Measurements from ENCODE around the gene PARP1. TPM values are rescaled to one million over a fixed set of nuclear protein-coding genes. Genes with fewer than 3 reads are reported as not detected.
"Not testable (repeated sequence)": the region's sequence is repeated elsewhere in the genome, so short reads cannot be mapped to it uniquely, and the experiment has no call there.

Gene PARP1
- total RNA-seq, 1 experiment from 2014 or later: 140 TPM

DNA sequence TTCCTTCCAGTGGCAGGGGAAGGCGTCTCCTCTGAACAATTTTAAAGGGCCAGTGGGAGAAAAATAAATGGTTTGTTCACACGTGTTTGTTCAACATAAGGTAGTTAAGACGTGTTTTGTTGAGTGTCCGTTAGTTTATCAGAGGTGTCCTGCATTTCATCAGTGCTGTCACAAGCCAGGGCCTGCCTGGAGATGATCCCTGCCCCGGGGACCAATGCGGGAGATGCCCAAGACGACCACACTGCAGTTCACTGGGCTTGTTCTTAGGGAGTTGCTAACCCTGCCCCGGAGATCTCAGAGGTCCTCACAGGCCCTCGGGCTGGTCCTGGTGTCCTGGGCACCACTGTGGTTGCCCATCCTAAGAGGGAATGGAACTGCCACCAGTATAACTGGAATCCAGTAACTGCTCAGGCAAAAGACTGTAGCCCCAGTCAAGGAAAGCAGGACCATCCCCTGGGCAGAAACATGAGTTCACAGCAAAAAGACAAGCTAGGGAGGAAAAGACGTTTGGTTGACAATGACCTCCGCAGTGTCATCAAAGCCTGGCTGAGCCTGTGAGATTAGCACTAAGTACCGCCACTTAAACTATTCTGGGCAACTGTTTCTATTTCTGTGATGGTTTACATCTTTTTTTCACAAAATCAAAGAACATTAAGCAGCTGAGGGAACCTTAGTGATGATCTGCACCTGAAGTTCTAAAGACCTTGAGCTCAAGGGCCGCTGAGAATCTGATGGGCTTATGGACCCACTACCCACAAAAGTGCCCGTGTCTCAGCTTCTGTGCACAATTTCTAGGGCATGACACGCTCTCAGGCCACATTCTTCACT is 54.0 kb downstream of the PARP1 start:
- no peak for DNase-seq (ENCODE audit: low spot score)

DNA sequence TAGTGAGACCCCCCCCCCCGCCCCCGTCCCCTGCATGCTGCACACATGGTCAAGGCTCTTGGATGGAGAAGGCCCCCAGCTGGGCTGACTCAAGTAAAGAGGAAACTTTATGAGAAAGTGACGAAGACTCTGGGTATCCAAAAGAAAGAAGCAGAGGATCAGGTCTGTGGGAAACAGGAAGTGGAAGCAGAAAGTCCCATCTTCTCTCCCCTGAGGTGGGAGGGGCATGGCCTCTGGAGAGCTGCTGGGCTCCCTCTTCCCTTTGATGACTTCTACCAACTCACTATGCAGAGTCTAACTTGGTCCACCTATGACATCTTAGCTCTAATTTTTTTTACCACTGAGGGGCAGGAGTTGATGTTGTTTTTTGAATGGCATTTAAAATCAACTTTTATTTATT is 56.2 kb downstream of the PARP1 start:
- no peak for DNase-seq (ENCODE audit: low spot score)

DNA sequence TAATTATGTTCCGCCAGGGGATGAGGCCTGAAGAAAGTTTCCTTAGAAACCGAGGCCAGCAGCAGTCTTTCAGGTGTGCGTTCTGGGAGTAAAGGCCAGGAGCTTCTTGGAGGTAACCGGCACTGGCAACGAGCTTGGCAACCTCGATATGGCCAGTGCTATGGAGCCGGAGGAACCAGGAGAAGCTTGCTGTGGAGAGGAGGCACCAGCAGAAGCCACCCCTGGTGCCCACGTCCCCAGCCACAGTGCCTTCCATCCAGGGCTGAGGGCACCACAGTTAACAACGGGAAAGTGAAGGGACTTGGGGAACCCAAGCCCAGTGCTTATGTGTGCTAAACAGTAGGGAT is 57.4 kb downstream of the PARP1 start:
- no peak for DNase-seq (ENCODE audit: low spot score)

DNA sequence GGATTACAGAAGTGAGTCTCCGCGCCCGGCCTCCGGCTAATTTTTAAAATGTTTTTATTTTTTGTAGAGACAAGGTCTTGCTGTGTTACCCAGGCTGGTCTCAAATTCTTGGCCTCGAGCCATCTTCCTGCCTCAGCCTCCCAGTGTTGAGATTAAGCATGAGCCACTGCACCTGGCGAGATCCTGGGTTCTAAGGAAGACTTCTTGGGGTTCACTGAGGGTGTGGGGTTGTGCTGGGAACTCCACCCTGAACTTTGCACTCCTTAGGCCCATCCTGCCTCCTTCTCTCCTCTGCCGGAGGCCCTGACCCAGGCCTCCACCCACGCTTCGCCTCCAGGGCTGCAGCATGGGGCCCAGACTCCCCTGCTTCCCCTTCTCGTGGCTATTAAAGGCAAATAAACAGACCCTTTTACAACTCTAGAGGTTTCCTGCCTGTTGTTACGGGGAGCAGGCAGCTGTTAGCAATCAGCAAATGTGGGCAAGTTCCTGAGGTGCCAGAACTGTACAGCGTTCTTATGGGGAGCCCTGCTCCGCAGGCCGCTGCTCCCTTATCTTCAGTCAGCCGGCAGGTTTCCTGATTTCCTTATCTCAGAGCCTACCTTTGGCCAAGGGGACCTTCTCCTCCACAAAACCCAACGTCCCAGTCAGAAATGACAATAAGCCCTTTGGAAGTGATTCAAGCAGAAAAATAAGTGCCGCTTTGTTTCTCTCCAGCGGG is 57.9 kb downstream of the PARP1 start:
- no peak for DNase-seq (ENCODE audit: low spot score)

DNA sequence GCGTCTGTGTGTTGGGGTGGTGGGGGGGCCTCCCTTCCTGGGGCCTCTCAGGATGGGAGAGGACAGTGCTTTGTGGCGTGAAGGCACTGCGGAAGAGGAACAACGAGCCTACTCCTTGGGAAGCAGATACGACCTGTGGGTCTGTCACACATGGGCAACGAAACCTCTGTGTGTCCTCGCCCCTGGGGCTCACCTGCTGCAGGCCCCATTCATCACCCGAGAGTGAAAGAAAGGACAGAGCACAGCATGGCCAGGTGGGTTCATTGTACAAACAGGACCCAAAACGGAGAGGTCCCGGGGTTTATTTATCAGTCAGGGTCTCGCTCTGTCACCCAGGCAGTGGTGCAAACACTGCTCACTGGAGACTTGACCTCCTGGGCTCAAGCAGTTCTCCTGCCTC is 58.8 kb downstream of the PARP1 start:
- DNase-seq (ENCODE audit: low spot score): no peak

DNA sequence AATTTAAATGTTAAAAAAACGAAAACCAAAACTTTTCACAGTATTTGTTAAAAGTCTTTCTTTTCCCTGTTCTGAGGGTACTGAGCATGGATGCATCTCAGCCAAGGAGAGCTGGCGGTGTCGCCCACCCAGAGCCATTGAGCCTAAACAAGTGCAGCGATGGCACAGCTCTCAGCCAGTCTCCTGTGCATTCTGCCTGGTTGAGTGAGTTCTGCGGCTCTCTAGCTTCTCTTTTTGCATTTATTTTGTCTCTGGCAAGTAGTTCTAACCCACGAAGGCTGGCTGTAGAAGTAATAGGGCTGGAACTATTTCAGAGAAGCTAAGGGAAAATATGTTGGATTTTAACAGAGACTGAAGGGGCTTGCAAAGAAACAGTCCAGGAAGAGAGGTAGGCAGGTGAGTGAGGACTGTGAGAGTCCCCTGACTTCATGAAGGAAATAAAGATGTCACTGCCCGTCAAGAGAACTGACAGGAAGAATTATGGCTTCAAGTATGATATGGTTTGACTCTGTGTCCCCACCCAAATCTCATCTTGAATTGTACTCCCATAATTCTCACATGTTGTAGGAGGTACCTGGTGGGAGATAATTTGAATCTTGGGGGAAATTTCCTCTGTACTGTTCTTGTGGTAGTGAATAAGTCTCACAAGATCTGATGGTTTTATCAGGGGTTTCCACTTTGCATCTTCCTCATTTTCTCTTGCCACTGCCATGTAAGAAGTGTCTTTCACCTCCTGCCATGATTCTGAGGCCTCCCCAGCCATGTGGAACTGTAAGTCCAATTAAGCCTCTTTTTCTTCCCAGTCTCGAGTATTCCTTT is 63.2 kb downstream of the PARP1 start:
- no peak for DNase-seq (ENCODE audit: low spot score)

DNA sequence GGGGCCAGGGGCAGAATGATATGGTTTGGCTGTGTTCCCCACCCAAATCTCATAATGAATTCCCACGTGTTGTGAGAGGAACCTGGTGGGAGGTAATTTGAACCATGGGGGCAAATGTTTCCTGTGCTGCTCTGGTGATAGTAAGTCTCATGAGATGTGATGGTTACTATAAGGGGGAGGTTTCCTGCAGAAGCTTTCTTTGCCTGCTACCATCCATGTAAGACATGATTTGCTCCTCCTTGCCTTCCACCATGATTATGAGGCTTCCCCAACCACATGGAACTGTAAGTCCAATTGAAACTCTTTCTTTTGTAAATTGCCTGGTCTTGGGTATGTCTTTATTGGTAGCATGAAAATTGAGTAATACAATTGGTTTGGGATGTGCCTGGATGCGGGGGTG is 65.2 kb downstream of the PARP1 start:
- no peak for DNase-seq (ENCODE audit: low spot score)

DNA sequence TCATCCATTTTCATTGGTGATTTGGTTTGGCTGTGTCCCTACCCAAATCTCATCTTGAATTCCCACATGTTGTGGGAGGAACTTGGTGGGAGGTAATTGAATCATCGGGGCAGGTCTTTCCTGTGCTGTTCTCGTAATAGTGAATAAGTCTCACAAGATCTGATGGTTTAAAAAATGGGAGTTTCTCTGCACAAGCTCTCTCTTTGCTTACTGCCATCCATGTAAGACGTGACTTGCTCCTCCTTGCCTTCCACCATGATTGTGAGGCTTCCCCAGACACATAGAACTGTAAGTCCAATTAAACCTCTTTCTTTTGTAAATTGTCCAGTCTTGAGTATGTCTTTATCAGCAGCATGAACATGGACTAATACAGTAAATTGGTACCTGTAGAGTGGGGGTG is 67.8 kb downstream of the PARP1 start:
- not testable (repeated sequence) for DNase-seq (ENCODE audit: low spot score)

DNA sequence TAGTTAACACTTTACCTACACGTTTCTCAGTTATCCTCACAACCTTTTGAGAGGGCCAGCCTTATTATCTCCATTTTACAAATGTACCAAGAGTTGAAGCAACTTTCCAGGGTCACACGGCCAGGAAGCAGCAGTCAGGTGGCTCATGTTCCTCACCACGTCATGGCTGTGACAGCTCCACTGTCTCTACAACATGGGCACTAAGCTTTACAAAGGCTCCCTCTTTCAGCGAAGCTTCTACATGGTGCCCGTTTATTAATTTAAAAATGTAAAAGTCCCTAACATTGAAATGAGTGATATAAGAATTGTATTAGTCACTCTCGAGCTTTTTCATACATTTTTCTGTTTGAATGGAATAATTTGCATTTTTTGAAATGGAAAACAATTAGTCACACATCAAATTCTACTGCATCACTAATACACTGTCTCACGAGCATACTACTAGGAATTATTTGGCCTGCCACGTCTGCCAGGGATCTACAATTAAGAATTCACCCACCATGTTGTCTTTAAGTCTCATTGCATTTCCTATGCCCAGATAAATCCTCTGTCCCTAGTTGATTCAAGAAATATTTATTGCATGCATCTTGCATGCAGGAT is 70.5 kb downstream of the PARP1 start:
- DNase-seq (ENCODE audit: low spot score): no peak

DNA sequence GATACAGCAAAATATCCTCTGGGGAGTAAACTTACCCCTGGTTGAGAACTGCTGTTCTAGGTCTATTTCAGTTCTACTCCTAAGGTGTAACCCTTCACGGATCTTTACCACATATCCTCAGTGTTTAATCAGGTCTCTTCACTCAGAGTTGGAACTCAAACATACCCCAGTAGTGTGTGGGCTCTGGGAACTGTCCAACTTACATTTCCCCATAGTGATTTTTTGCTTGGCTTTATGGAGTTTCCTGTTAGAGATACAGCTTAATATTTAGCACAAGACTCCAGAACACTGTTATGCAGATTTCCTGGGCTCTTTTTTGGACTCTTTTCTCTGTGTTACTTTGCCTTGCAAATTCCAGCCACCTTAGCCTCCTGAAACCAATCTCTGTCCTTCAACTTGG is 72.2 kb downstream of the PARP1 start:
- DNase-seq (ENCODE audit: low spot score): no peak

DNA sequence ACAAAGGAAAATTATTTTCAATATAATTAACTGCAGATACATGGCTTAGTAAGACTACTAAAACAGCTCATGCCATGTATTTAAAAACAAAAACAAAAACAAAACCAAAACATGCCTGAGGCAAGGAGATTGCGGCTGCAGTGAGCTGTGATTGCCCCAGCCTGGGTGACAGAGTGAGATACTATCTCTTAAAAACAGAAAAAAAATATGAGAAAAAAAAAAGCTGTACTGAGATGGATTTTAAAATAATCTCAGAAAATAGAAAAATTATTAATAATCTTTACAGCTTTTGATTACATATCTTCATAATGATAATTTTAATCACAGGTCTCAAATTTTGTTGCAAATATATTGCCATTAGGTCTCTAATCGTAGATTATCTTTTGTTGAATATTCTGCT is 74.9 kb downstream of the PARP1 start:
- no peak for DNase-seq (ENCODE audit: low spot score)

DNA sequence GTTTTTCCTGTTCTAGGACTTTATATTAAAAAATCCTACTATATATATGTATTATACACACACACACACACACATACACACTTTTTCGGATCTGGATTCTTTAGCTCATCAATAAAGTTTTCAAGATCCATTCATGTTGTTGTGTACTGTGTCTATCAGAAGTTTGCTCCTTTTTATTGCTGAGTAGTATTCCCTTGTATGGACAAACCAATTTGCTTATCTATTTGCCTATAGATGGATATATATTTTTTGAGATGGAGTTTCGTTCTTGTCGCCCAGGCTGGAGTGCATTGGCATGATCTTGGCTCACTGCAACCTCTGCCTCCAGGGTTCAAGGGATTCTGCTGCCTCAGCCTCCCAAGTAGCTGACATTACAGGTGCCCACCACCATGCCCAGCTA is 78.7 kb downstream of the PARP1 start:
- DNase-seq (ENCODE audit: low spot score): no peak

DNA sequence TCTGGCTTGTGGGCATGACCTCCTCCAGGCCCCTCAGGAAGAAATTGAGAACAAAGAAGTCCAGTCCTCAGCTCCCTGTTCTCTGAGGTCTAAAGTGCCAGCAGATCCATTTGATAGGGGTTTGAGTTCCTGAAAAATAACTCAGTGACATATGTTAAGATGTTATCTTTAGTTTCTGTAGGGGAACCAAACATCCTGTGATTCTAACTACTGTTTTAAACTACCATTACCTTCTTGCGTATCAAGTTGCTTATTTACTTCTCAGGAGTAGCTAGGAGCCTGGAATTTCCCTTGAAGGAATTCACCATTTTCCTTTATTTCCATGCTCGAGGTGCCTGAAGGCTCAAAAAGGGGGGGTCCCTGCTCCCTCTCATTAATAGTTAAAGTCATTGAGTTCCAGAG is 80.1 kb downstream of the PARP1 start:
- no peak for DNase-seq (ENCODE audit: low spot score)

DNA sequence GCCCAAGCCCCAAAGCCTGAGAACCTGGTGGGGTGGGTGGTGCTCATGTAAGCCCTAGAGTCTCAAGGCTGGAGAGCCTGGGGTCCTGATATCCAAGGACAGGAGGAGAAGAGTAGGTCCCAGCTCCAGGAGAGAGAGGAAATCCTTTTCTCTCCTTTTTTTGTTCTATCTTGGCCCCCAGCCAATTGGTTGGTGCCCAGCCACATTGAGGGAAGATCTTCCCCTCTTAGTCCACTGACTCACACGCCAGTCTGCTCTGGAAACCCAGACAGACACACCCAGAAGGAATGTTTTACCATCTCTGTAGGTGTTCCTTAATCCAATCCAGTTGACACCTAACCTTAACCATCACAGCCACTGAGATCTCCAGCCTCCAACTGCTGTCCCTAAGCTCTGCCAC is 82.7 kb downstream of the PARP1 start:
- no peak for DNase-seq (ENCODE audit: low spot score)

DNA sequence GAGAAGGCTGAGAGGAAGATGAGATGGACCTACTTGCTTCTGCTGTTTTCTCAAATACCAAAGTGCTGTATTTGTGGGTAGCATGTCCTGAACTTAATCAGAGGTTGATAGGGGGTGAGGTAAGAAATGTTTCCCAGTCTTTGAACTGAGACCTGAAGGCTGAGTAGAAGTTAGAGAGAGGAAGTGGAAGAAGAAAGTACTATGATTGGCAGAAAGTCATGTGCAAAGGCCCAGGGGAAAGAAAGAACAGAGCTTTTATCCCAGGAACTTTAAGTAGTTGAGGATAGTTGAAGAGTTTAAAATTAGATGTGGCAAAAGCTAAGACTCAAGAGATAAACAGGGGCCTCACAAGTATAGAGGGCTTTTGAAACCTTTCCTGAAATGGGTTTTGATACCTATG is 83.4 kb downstream of the PARP1 start:
- no peak for DNase-seq (ENCODE audit: low spot score)

DNA sequence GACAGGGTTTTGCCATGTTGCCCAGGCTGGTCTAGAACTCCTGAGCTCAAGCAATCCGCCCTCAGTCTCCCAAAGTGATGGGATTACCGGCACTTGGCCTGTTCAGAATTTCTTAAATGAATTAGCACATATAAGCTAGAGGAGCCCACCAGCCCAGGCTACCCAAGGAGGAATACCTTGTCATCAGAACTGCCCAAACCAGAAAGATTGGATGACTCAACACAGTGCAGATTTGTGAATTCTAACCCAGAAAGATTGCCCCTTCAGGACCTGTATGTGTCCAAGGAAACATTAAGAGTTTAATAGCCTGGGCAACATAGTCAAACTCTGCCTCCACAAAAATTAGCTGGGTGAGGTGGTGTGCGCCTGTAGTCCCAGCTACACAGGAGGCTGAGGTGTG is 84.9 kb downstream of the PARP1 start:
- no peak for DNase-seq (ENCODE audit: low spot score)

DNA sequence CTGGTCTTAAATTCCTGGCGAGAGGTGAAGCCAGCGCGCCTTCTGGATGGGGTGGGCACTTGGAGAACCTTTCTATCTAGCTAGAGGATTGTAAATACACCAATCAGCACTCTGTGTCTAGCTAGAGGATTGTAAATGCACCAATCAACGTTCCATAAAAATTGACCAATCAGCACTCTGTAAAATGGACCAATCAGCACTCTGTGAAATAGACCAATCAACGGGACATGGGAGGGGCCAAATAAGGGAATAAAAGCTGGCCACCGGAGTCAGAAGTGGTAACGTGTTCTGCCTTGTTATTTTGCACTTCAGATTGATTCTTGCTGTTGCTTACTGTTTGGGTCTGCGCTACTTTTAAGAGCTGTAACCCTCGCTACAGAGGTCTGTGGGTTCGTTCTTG is 87.0 kb downstream of the PARP1 start:
- no peak for DNase-seq (ENCODE audit: low spot score)

DNA sequence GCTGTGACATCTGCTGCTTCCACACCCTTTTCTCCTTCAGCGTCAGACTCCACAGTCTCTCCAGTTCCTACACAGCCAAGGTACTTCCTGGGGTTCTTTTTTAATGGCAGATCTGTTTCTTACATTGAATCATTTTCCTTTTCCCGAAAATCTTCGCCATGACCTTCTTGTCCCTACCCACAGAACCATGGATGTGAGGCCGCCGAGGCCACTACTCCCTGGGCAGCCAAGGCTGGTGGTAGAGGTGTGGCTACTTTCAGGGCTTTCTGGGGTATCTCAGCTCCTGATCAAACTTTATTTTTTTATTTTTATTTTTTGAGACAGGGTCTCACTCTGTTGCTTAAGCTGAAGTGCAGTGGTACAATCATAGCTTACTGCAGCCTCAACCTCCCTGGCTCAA is 89.4 kb downstream of the PARP1 start:
- DNase-seq (ENCODE audit: low spot score): no peak

DNA sequence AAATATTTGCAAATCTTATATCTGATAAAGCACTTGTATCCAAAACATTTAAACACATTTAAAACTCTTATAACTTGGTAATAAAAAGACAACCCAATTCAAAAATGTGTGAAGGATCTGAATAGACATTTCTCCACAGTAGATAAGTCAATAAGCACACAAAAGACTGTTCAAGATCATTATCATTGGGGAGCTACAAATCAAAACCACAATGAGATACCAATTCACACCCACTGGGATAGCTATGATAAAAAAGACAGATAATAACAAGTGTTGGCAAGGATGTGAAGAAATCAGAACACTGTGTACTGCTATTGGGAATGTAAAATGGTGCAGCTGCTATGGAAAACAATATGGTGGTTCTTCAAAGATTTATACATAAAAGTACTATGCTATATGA is 93.8 kb downstream of the PARP1 start:
- DNase-seq (ENCODE audit: low spot score): no peak

DNA sequence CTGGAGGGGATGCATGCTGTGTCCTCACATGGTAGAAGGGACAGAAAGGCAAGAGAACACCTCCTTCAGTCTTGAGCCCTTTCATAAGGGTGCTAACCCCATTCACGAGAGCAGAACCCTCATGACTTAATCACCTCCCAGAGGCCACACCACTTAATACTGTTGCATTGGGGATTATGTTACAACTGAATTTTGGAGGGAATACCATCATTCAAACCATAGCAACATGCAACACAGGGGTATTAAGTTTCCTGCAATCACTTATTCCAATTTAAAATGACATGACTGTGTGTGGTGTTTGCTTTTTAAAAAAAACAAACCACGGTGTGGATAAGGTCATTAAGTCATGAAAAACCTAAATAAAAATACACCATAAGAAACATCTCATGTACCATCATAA is 95.8 kb downstream of the PARP1 start:
- no peak for DNase-seq (ENCODE audit: low spot score)

DNA sequence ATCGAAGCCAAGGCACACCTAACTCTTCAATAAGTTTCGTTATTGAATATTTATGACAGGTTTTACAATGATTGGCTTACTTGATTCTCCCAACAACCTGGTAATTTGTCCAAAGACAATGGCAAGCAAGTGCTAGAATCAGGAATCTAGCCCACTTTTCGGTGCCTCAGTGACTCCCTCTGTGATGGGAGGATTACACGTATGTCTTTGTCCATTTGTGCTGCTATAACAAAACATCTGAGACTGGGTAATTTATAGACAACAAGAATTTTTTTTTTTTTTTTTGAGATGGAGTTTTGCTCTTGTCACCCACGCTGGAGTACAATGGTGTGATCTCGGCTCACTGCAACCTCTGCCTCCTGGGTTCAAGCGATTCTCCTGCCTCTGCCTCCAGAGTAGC is 96.5 kb downstream of the PARP1 start:
- no peak for DNase-seq (ENCODE audit: low spot score)

Measured in HT-29 (cell line).